Measurements from ENCODE around the gene HPN. TPM values are rescaled to one million over a fixed set of nuclear protein-coding genes. Genes with fewer than 3 reads are reported as not detected.

Gene HPN
- total RNA-seq, 2 experiments from 2014 or later: not detected

- no peak for DNase-seq
- Mint-ChIP-seq H3K4me3 (no peak overlapping the region), H3K4me1 (no peaks in the 10 kb centered on the region), H3K27me3 (no peaks in the 10 kb centered on the region), H3K36me3 (ENCODE audit: low read depth) (no peaks in the 10 kb centered on the region), H3K27ac (no peak overlapping the region), H3K9me3 (no peaks in the 10 kb centered on the region)
- ChIA-PET CTCF (interaction anchor here (1.2 kb wide), 1 partner anchor 15 kb away, joined by 5 read pairs; no protein-coding TSS in a partner anchor), POLR2A (no interaction called here)
Observed at GRCh38 chr19:35081201-35081600, 39.7 kb downstream of the HPN start.

GRCh38 chr19:35083691-35084508 is 42.4 kb downstream of the HPN start:
- Mint-ChIP-seq H3K36me3 (ENCODE audit: low read depth) (no peaks in the 10 kb centered on the region), H3K9me3 (no peaks in the 10 kb centered on the region), H3K4me3 (no peak overlapping the region), H3K27ac (no peak overlapping the region), H3K4me1 (no peaks in the 10 kb centered on the region), H3K27me3 (no peaks in the 10 kb centered on the region)
- ChIA-PET CTCF (no interaction called here), POLR2A (no interaction called here)
- DNase-seq: no peak

- H3K27ac Mint-ChIP-seq: no peak overlapping the region
- H3K4me3 Mint-ChIP-seq: no peak overlapping the region
- no peaks in the 10 kb centered on the region for H3K9me3 Mint-ChIP-seq
- ChIA-PET CTCF (no interaction called here), POLR2A (no interaction called here)
- no peak for DNase-seq
- H3K4me1 Mint-ChIP-seq: no peaks in the 10 kb centered on the region
- no peaks in the 10 kb centered on the region for H3K27me3 Mint-ChIP-seq
- H3K36me3 Mint-ChIP-seq (ENCODE audit: low read depth): no peaks in the 10 kb centered on the region
Observed at GRCh38 chr19:35084509-35084762, 42.9 kb downstream of the HPN start.

GRCh38 chr19:35085947-35086346 is 44.4 kb downstream of the HPN start:
- ChIA-PET CTCF (interaction anchor here (1.8 kb wide), 1 partner anchor 56 kb away, joined by 7 read pairs; no protein-coding TSS in a partner anchor), POLR2A (no interaction called here)
- H3K4me1 Mint-ChIP-seq: peaks cover 3% of the 10 kb centered on the region

GRCh38 chr19:35086455-35086854 is 44.9 kb downstream of the HPN start:
- no peak overlapping the region for H3K27ac Mint-ChIP-seq
- H3K36me3 Mint-ChIP-seq (ENCODE audit: low read depth): no peaks in the 10 kb centered on the region
- ChIA-PET CTCF (interaction anchor here (1.8 kb wide), 1 partner anchor 56 kb away, joined by 7 read pairs; no protein-coding TSS in a partner anchor), POLR2A (no interaction called here)
- peaks cover 7% of the 10 kb centered on the region for H3K27me3 Mint-ChIP-seq
- no peak overlapping the region for H3K4me3 Mint-ChIP-seq
- DNase-seq: no peak
- H3K9me3 Mint-ChIP-seq: no peaks in the 10 kb centered on the region
- peaks cover 3% of the 10 kb centered on the region for H3K4me1 Mint-ChIP-seq

More at GRCh38 chr19:35085947-35086346, 44.4 kb downstream of the HPN start:
- H3K4me3 Mint-ChIP-seq: no peak overlapping the region
- H3K27me3 Mint-ChIP-seq: peaks cover 7% of the 10 kb centered on the region
- H3K9me3 Mint-ChIP-seq: no peaks in the 10 kb centered on the region
- DNase-seq: no peak
- no peak overlapping the region for H3K27ac Mint-ChIP-seq
- H3K36me3 Mint-ChIP-seq (ENCODE audit: low read depth): no peaks in the 10 kb centered on the region

- H3K4me3 Mint-ChIP-seq: no peak overlapping the region
- H3K27me3 Mint-ChIP-seq: peaks cover 7% of the 10 kb centered on the region
- no peaks in the 10 kb centered on the region for H3K36me3 Mint-ChIP-seq (ENCODE audit: low read depth)
- H3K9me3 Mint-ChIP-seq: no peaks in the 10 kb centered on the region
- H3K4me1 Mint-ChIP-seq: peaks cover 3% of the 10 kb centered on the region
- H3K27ac Mint-ChIP-seq: no peak overlapping the region
- ChIA-PET CTCF (interaction anchor here (1.1 to 1.8 kb wide), 2 partner anchors 20 to 55 kb away, joined by 3 to 7 read pairs; no protein-coding TSS in a partner anchor), POLR2A (no interaction called here)
- no peak for DNase-seq
Observed at GRCh38 chr19:35087393-35087792, 45.9 kb downstream of the HPN start.

- Mint-ChIP-seq H3K9me3 (no peaks in the 10 kb centered on the region), H3K27ac (no peak overlapping the region), H3K4me3 (no peak overlapping the region), H3K27me3 (peaks cover 7% of the 10 kb centered on the region), H3K36me3 (ENCODE audit: low read depth) (no peaks in the 10 kb centered on the region), H3K4me1 (peaks cover 3% of the 10 kb centered on the region)
- ChIA-PET POLR2A (no interaction called here), CTCF (interaction anchor here (0.8 to 1.1 kb wide), 2 partner anchors 12 to 22 kb away, joined by 3 read pairs; no protein-coding TSS in a partner anchor)
- no peak for DNase-seq
Observed at GRCh38 chr19:35088131-35088913, 46.8 kb downstream of the HPN start.

- ChIA-PET CTCF (interaction anchor here (0.6 to 1.3 kb wide), 2 partner anchors 17 to 88 kb away, joined by 3 read pairs; no protein-coding TSS in a partner anchor), POLR2A (no interaction called here)
- DNase-seq: no peak
- Mint-ChIP-seq H3K27ac (no peak overlapping the region), H3K36me3 (ENCODE audit: low read depth) (no peaks in the 10 kb centered on the region), H3K27me3 (peaks cover 7% of the 10 kb centered on the region), H3K4me3 (no peak overlapping the region), H3K4me1 (peaks cover 3% of the 10 kb centered on the region), H3K9me3 (no peaks in the 10 kb centered on the region)
Observed at GRCh38 chr19:35089554-35089953, 48.0 kb downstream of the HPN start.

GRCh38 chr19:35090160-35090505 is 48.6 kb downstream of the HPN start:
- ChIA-PET CTCF (interaction anchor here (0.6 to 1.3 kb wide), 2 partner anchors 18 to 89 kb away, joined by 3 read pairs; no protein-coding TSS in a partner anchor), POLR2A (no interaction called here)
- Mint-ChIP-seq H3K4me3 (no peak overlapping the region), H3K36me3 (ENCODE audit: low read depth) (no peaks in the 10 kb centered on the region), H3K27ac (no peak overlapping the region), H3K27me3 (peaks cover 7% of the 10 kb centered on the region), H3K4me1 (peaks cover 3% of the 10 kb centered on the region), H3K9me3 (no peaks in the 10 kb centered on the region)
- no peak for DNase-seq

- POLR2A ChIA-PET: no interaction called here
- no peak overlapping the region for H3K27ac Mint-ChIP-seq
- H3K36me3 Mint-ChIP-seq (ENCODE audit: low read depth): no peaks in the 10 kb centered on the region
- CTCF ChIA-PET: interaction anchor here (1.3 kb wide), 1 partner anchor 18 kb away, joined by 3 read pairs; no protein-coding TSS in a partner anchor
- H3K4me3 Mint-ChIP-seq: no peak overlapping the region
- H3K4me1 Mint-ChIP-seq: peaks cover 3% of the 10 kb centered on the region
- peak; percentile 53 for DNase-seq
- no peaks in the 10 kb centered on the region for H3K9me3 Mint-ChIP-seq
- peaks cover 7% of the 10 kb centered on the region for H3K27me3 Mint-ChIP-seq
Observed at GRCh38 chr19:35090506-35091214, 49.1 kb downstream of the HPN start.

GRCh38 chr19:35093430-35093829 is 51.9 kb downstream of the HPN start:
- POLR2A ChIA-PET: no interaction called here
- H3K9me3 Mint-ChIP-seq: no peaks in the 10 kb centered on the region
- no peaks in the 10 kb centered on the region for H3K36me3 Mint-ChIP-seq (ENCODE audit: low read depth)
- CTCF ChIA-PET: interaction anchor here (1.6 kb wide), 1 partner anchor 18 kb away, joined by 3 read pairs; no protein-coding TSS in a partner anchor
- H3K27ac Mint-ChIP-seq: no peak overlapping the region
- H3K4me1 Mint-ChIP-seq: peaks cover 3% of the 10 kb centered on the region
- no peak overlapping the region for H3K4me3 Mint-ChIP-seq
- peaks cover 7% of the 10 kb centered on the region for H3K27me3 Mint-ChIP-seq
- no peak for DNase-seq

- H3K27me3 Mint-ChIP-seq: peaks cover 7% of the 10 kb centered on the region
- no peak for DNase-seq
- ChIA-PET CTCF (interaction anchor here (1.6 kb wide), 1 partner anchor 17 kb away, joined by 3 read pairs; no protein-coding TSS in a partner anchor), POLR2A (no interaction called here)
- H3K4me1 Mint-ChIP-seq: peaks cover 3% of the 10 kb centered on the region
- H3K36me3 Mint-ChIP-seq (ENCODE audit: low read depth): no peaks in the 10 kb centered on the region
- no peak overlapping the region for H3K27ac Mint-ChIP-seq
- no peaks in the 10 kb centered on the region for H3K9me3 Mint-ChIP-seq
- no peak overlapping the region for H3K4me3 Mint-ChIP-seq
Observed at GRCh38 chr19:35093941-35094647, 52.6 kb downstream of the HPN start.

Measured in activated CD4-positive, alpha-beta T cell treated with anti-CD3 and anti-CD28 coated beads, Interleukin-2, amount 10 ng/mL, durations not matched to agents 7 days and 5 days (primary cell).